ENCODE results near the gene TMEM201. TPM values are rescaled to one million over a fixed set of nuclear protein-coding genes. Genes with fewer than 3 reads are reported as not detected.
A peak's percentile ranks its signal among the peaks of the same experiment; 100 is the strongest.

TMEM201 gene
- total and polyA plus RNA-seq, 9 of the 15 experiments (the other 6 are each of a cell fraction or from before 2014, with no cell fraction given) = 0.42 to 51.3 (median 7.4) TPM

- TF ChIP-seq PBX2 (CRISPR knock-in tag; IDR thresholded peaks at IDR 0.05; ENCODE audit: low read depth) (no peak), PBX2 (tag; conservative IDR thresholded peaks at IDR 0.05; ENCODE audit: low read depth) (peak; percentile 67), LCOR (CRISPR knock-in tag; IDR thresholded peaks at IDR 0.05) (no peak), TEAD4 (IDR thresholded peaks at IDR 0.05; ENCODE audit: low read length) (no peak), TEAD4 (CRISPR knock-in tag; IDR thresholded peaks at IDR 0.05; ENCODE audit: borderline replicate concordance) (peak; percentile 67; the same call in 1 of the 2 replicates), ZNF717 (CRISPR knock-in tag; IDR thresholded peaks at IDR 0.05) (no peak), GABPB2 (CRISPR knock-in tag; conservative IDR thresholded peaks at IDR 0.05) (no peak), THAP7 (CRISPR knock-in tag; IDR thresholded peaks at IDR 0.05) (no peak), ETV6 (IDR thresholded peaks at IDR 0.05; ENCODE audit: borderline replicate concordance in 1 of 2, low read depth in 2 of 2, low read length in 1 of 2) (no peak), ETV6 (CRISPR knock-in tag; IDR thresholded peaks at IDR 0.05; ENCODE audit: borderline replicate concordance) (no peak), BMI1 (IDR thresholded peaks at IDR 0.05; ENCODE audit: low read length) (no peak), MCM7 (IDR thresholded peaks at IDR 0.05) (no peak), NEUROD1 (IDR thresholded peaks at IDR 0.05; ENCODE audit: borderline replicate concordance, low read depth, low read length, partially characterized antibody) (no peak), USF1 (CRISPR knock-in tag; IDR thresholded peaks at IDR 0.05) (0 out of 2 replicates have a peak, but pooled peaks have one; percentile 20), ZNF407 (IDR thresholded peaks at IDR 0.05; ENCODE audit: low read depth) (no peak)
Measured at GRCh38 chr1:9593492-9594465, 5.1 kb downstream of the TMEM201 start (continued).

Measured in K562 (cell line).